ENCODE data around the gene C1QTNF2. TPM values are rescaled to one million over a fixed set of nuclear protein-coding genes. Genes with fewer than 3 reads are reported as not detected.

Gene C1QTNF2
- polyA plus RNA-seq, 1 donor from 2014 or later: 0.09 TPM

- Histone ChIP-seq H3K36me3 (ENCODE audit: insufficient read depth, low read length) (no peaks in the 10 kb centered on the region), H3K4me2 (ENCODE audit: low read length) (peak overlapping the region; percentile 57), H3K4me3 (ENCODE audit: low read length) (peak overlapping the region; percentile 87), H3K9me3 (ENCODE audit: low read length) (no peaks in the 10 kb centered on the region), H3K27me3 (ENCODE audit: insufficient read depth, low read depth, low read length) (no peaks in the 10 kb centered on the region), H2AFZ (ENCODE audit: low read depth, low read length) (peak overlapping the region; percentile 48), H3K27ac (ENCODE audit: low read length) (peak overlapping the region; percentile 78), H3K9ac (ENCODE audit: low read length) (peak overlapping the region; percentile 85), H3K9me2 (ENCODE audit: insufficient read depth, low read length) (no peaks in the 10 kb centered on the region), H4K20me1 (ENCODE audit: insufficient read depth) (no peaks in the 10 kb centered on the region), H3F3A (ENCODE audit: insufficient read depth, low read length, poor library complexity, severe bottlenecking) (no peaks in the 10 kb centered on the region), H3K79me2 (replicated peaks; ENCODE audit: insufficient read depth, low read length) (peaks cover 44% of the 10 kb centered on the region)
- TF ChIP-seq CTCF (IDR thresholded peaks at IDR 0.05; ENCODE audit: poor library complexity, severe bottlenecking): no peak
- TF ChIP-seq SMC3 (conservative IDR thresholded peaks at IDR 0.05; ENCODE audit: poor library complexity): no peak
- TF ChIP-seq POLR2AphosphoS5 (IDR thresholded peaks at IDR 0.05): no peak
- no peak for TF ChIP-seq TAF1 (IDR thresholded peaks at IDR 0.05; ENCODE audit: low read depth)
- TF ChIP-seq REST (IDR thresholded peaks at IDR 0.05; ENCODE audit: borderline replicate concordance): no peak
- TF ChIP-seq EP300 (conservative IDR thresholded peaks at IDR 0.05; ENCODE audit: poor library complexity, severe bottlenecking): no peak
- TF ChIP-seq EZH2 (IDR thresholded peaks at IDR 0.05; ENCODE audit: borderline replicate concordance, insufficient read depth, low read length, poor library complexity, severe bottlenecking): no peak
- no peak for TF ChIP-seq MXI1 (conservative IDR thresholded peaks at IDR 0.05; ENCODE audit: poor library complexity, severe bottlenecking)
These were observed 49.3 kb upstream of the C1QTNF2 start for GRCh38 chr5:160419458-160420330.

DNA sequence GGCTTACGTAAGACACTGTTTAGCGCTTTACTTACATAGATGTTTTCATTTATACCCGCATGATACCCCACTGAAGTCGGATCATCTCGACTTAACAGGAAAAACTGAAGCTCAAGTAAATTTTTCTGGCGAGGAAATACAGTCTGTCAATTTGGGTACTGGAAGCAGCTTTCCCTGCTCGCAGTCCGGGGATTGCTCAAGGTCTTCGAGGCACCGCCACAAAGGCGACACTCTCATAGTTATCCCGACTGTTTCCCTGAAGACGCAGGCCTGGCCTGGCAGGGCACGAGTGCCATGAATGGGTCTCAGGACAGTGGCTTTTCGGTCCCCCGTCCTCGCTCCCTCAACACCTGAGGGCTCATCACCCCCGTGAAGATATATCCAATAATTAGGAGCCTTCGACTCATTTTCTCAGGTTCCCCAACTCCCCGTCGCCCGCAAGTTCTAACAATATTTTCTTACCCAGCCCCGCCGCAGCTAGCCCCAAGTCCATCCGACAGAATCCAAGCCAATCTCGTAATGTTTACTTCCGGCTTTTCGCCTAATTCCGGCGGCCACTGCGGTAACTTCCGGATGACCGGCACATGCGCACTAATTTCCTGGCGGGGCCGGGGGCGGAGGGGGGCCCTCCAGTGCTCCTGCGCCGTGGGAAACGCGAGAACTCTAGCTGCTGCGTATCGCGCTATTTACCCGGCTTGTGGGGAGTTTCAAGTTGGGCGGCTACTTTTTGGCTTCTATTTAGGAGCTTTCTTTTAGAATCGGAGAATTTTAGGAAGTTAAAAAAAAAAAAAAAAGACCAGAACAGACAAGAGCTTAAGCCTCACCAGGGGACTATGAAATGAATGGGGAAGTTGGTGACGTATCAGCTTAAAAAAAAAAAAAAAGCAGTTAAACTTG is 48.4 kb upstream of the C1QTNF2 start, which contains the start of gene SLU7:
TSS of gene SLU7 (minus strand) at position 521 of the 897 bp plus-strand sequence. CDS start 3,787 bp downstream, outside the sequence.
- H3K27ac ChIP-seq (ENCODE audit: low read length): peak within 1 kb of the TSS; percentile 78
- TF ChIP-seq TAF1 (IDR thresholded peaks at IDR 0.05; ENCODE audit: low read depth): peak; percentile 81
- no peak for TF ChIP-seq CTCF (IDR thresholded peaks at IDR 0.05; ENCODE audit: poor library complexity, severe bottlenecking)
- TF ChIP-seq SMC3 (conservative IDR thresholded peaks at IDR 0.05; ENCODE audit: poor library complexity): peak; percentile 7
- TF ChIP-seq EP300 (conservative IDR thresholded peaks at IDR 0.05; ENCODE audit: poor library complexity, severe bottlenecking): no peak
- TF ChIP-seq MXI1 (conservative IDR thresholded peaks at IDR 0.05; ENCODE audit: poor library complexity, severe bottlenecking): peak; percentile 60
- peak; percentile 81 for TF ChIP-seq REST (IDR thresholded peaks at IDR 0.05; ENCODE audit: borderline replicate concordance)
- no peak for TF ChIP-seq EZH2 (IDR thresholded peaks at IDR 0.05; ENCODE audit: borderline replicate concordance, insufficient read depth, low read length, poor library complexity, severe bottlenecking)
- TF ChIP-seq RAD21 (conservative IDR thresholded peaks at IDR 0.05): peak; percentile 10
- peak; percentile 88 for TF ChIP-seq POLR2AphosphoS5 (IDR thresholded peaks at IDR 0.05)
- H3K9ac ChIP-seq (ENCODE audit: low read length): peak within 1 kb of the TSS; percentile 85
- no peaks in the 10 kb centered on the region for H3K9me3 ChIP-seq (ENCODE audit: low read length)
- H3K36me3 ChIP-seq (ENCODE audit: insufficient read depth, low read length): no peaks in the 10 kb centered on the region
- peak within 1 kb of the TSS; percentile 72 for H3K4me2 ChIP-seq (ENCODE audit: low read length)
- H3K4me3 ChIP-seq (ENCODE audit: low read length): peak within 1 kb of the TSS; percentile 87
- H3K79me2 ChIP-seq (replicated peaks; ENCODE audit: insufficient read depth, low read length): peaks cover 35% of the 10 kb centered on the region
- H3K27me3 ChIP-seq (ENCODE audit: insufficient read depth, low read depth, low read length): no peaks in the 10 kb centered on the region
- peak within 1 kb of the TSS; percentile 83 for H2AFZ ChIP-seq (ENCODE audit: low read depth, low read length)
- no peaks in the 10 kb centered on the region for H3F3A ChIP-seq (ENCODE audit: insufficient read depth, low read length, poor library complexity, severe bottlenecking)
- H4K20me1 ChIP-seq (ENCODE audit: insufficient read depth): no peaks in the 10 kb centered on the region
- H3K9me2 ChIP-seq (ENCODE audit: insufficient read depth, low read length): no peaks in the 10 kb centered on the region

Measured in neural cell (in vitro differentiated cells).